Measurements from ENCODE around the gene PC. TPM values are rescaled to one million over a fixed set of nuclear protein-coding genes. Genes with fewer than 3 reads are reported as not detected.
"Not testable (repeated sequence)": the region's sequence is repeated elsewhere in the genome, so short reads cannot be mapped to it uniquely, and the experiment has no call there.

The PC gene
- total RNA-seq, 1 donor from 2014 or later = 9.5 TPM

GRCh38 chr11:66841861-66842260, 116.3 kb downstream of the PC start:
- no peak for DNase-seq

GRCh38 chr11:66840317-66841091, 117.7 kb downstream of the PC start:
- no peak for DNase-seq

GRCh38 chr11:66835768-66836405, 122.3 kb downstream of the PC start:
- no peak for DNase-seq

- DNase-seq = no peak
Measured at GRCh38 chr11:66834943-66835342, 123.2 kb downstream of the PC start.

- no peak for DNase-seq
Measured at GRCh38 chr11:66834539-66834845, 123.7 kb downstream of the PC start.

GRCh38 chr11:66824573-66824972, 133.6 kb downstream of the PC start:
- DNase-seq = not testable (repeated sequence)

GRCh38 chr11:66823700-66824099, 134.5 kb downstream of the PC start:
- DNase-seq = no peak

- DNase-seq = no peak
Measured at GRCh38 chr11:66820901-66821300, 137.3 kb downstream of the PC start.

GRCh38 chr11:66820381-66820780, 137.8 kb downstream of the PC start:
- DNase-seq = no peak

GRCh38 chr11:66818231-66818955, 139.8 kb downstream of the PC start:
- no peak for DNase-seq

GRCh38 chr11:66815646-66816045, 142.5 kb downstream of the PC start:
- no peak for DNase-seq

- DNase-seq = no peak
Measured at GRCh38 chr11:66814678-66815077, 143.5 kb downstream of the PC start.

GRCh38 chr11:66810576-66811185, 147.5 kb downstream of the PC start:
- no peak for DNase-seq

GRCh38 chr11:66809592-66809991, 148.6 kb downstream of the PC start:
- DNase-seq = no peak

GRCh38 chr11:66800720-66801428, 157.3 kb downstream of the PC start:
- DNase-seq = no peak

- DNase-seq = not testable (repeated sequence)
Measured at GRCh38 chr11:66799815-66800214, 158.4 kb downstream of the PC start.

Small RNA genes within 50 kb of the gene (small RNA-seq; reads per million reads assigned to genes)
- gene MIR3163 = not detected
- gene RNU7-23P = not detected

Other genes starting within 250 kb of the PC start
- gene SPTBN2, start 229.2 kb downstream of the PC start, total RNA-seq = 105 TPM
- 12.2 TPM for gene RCE1, start 114.9 kb downstream of the PC start, total RNA-seq
- gene LRFN4, start 101.3 kb downstream of the PC start, total RNA-seq = 47.7 TPM
- not detected for gene C11orf86, start 16.9 kb upstream of the PC start, total RNA-seq
- 0.62 TPM for gene SYT12, start 64.8 kb upstream of the PC start, total RNA-seq
- gene RHOD, start 98.5 kb upstream of the PC start, total RNA-seq = not detected
- 37.3 TPM for gene KDM2A, start 160.9 kb upstream of the PC start, total RNA-seq